GM23338 (cell line): ENCODE results near the gene ACTR2. TPM values are rescaled to one million over a fixed set of nuclear protein-coding genes. Genes with fewer than 3 reads are reported as not detected.

Experiments
- ATAC-seq: fragments of 200-7000 bp; cut with Tn5 transposase; 3 replicates; pipeline ENCODE4 v1.9.1; 2020
- DNase-seq: peaks from one replicate; pipeline ENCODE4 v3.0.0-alpha.2; 2015; ENCODE audit warnings: low spot score
- H2AFZ ChIP-seq: fragments of 200-600 bp; sonication (generic); 2 replicates; pipeline ENCODE4 v1.8.0; 2016; ENCODE audit warnings: antibody characterized with exemption, mild to moderate bottlenecking, moderate library complexity
- H3F3A ChIP-seq: fragments of 200-600 bp; sonication (generic); replicated peaks from 2 replicates; pipeline ENCODE4 v1.8.0; 2017; ENCODE audit warnings: antibody characterized with exemption, mixed run types, low read depth
- H3K27ac ChIP-seq: fragments of 200-600 bp; sonication (generic); 2 replicates; pipeline ENCODE4 v1.6.1; 2016; ENCODE audit warnings: low read depth
- H3K27me3 ChIP-seq: fragments of 200-600 bp; sonication (generic); 2 replicates; pipeline ENCODE4 v1.8.0; 2016; ENCODE audit warnings: mild to moderate bottlenecking, mixed run types, moderate library complexity; ENCODE audit not compliant: insufficient read depth
- H3K36me3 ChIP-seq: fragments of 200-600 bp; sonication (generic); 2 replicates; pipeline ENCODE4 v1.8.0; 2016; ENCODE audit warnings: mild to moderate bottlenecking; ENCODE audit not compliant: insufficient read depth
- H3K4me1 ChIP-seq: fragments of 200-600 bp; sonication (generic); 2 replicates; pipeline ENCODE4 v1.8.0; 2016; ENCODE audit warnings: mild to moderate bottlenecking, moderate library complexity; ENCODE audit not compliant: insufficient read depth
- H3K4me2 ChIP-seq: fragments of 200-600 bp; sonication (generic); 2 replicates; pipeline ENCODE4 v1.7.1; 2017; ENCODE audit warnings: mixed run types
- H3K4me3 ChIP-seq: fragments of 200-600 bp; sonication (generic); 2 replicates; pipeline ENCODE4 v1.6.1; 2016; ENCODE audit warnings: mixed run types
- H3K79me2 ChIP-seq: fragments of 200-600 bp; sonication (generic); replicated peaks from 2 replicates; pipeline ENCODE4 v1.8.0; 2017; ENCODE audit warnings: mild to moderate bottlenecking; ENCODE audit not compliant: insufficient read depth
- H3K9me2 ChIP-seq: fragments of 200-600 bp; sonication (generic); 2 replicates; pipeline ENCODE4 v1.8.0; 2017; ENCODE audit not compliant: insufficient read depth
- H4K20me1 ChIP-seq: fragments of 200-600 bp; sonication (generic); replicated peaks from 2 replicates; pipeline ENCODE4 v1.8.0; 2017; ENCODE audit warnings: mild to moderate bottlenecking; ENCODE audit not compliant: insufficient read depth
- H3K27ac Mint-ChIP-seq: 2 replicates; pipeline ENCODE4 v1.8.0; 2020; ENCODE audit warnings: inconsistent platforms, mild to moderate bottlenecking, moderate library complexity, mixed read lengths
- H3K27me3 Mint-ChIP-seq: 3 replicates; pipeline ENCODE4 v1.8.0; 2022; ENCODE audit warnings: low read depth, mild to moderate bottlenecking, moderate library complexity, mixed read lengths, inconsistent platforms; ENCODE audit not compliant: insufficient read depth, poor library complexity
- H3K36me3 Mint-ChIP-seq: 3 replicates; pipeline ENCODE4 v1.8.0; 2021; ENCODE audit warnings: low read depth, mild to moderate bottlenecking, inconsistent platforms, moderate library complexity, mixed read lengths
- H3K4me1 Mint-ChIP-seq: 3 replicates; pipeline ENCODE4 v1.8.0; 2020; ENCODE audit warnings: mild to moderate bottlenecking, inconsistent platforms, mixed read lengths
- H3K4me3 Mint-ChIP-seq: 3 replicates; pipeline ENCODE4 v1.8.0; 2021; ENCODE audit warnings: moderate library complexity, mild to moderate bottlenecking, inconsistent platforms, mixed read lengths
- H3K9me3 Mint-ChIP-seq: 3 replicates; pipeline ENCODE4 v1.8.0; 2020; ENCODE audit warnings: moderate library complexity, mild to moderate bottlenecking, inconsistent platforms, mixed read lengths
- CREB1 ChIP-seq: fragments of 250-450 bp; sonication (Bioruptor Pico); IDR thresholded peaks from 2 replicates; pipeline ENCODE4 v1.5.0; 2020; ENCODE audit warnings: low read depth, mild to moderate bottlenecking, moderate library complexity
- EZH2 ChIP-seq: fragments of 200-600 bp; sonication (generic); IDR thresholded peaks from one replicate; pipeline ENCODE4 v1.8.0; 2017; ENCODE audit warnings: antibody characterized with exemption, mild to moderate bottlenecking, low read depth; ENCODE audit not compliant: unreplicated experiment
- JUNB ChIP-seq: IDR thresholded peaks from one replicate; pipeline ENCODE4 v1.6.1; 2016; ENCODE audit warnings: antibody characterized with exemption; ENCODE audit not compliant: unreplicated experiment
- NANOG ChIP-seq: IDR thresholded peaks from 2 replicates; pipeline ENCODE4 v1.6.1; 2016; ENCODE audit warnings: antibody characterized with exemption, borderline replicate concordance
- POLR2AphosphoS5 ChIP-seq: IDR thresholded peaks from 2 replicates; pipeline ENCODE4 v1.6.1; 2016; ENCODE audit warnings: antibody characterized with exemption, low read depth
- STAT1 ChIP-seq: IDR thresholded peaks from one replicate; pipeline ENCODE4 v1.6.1; 2016; ENCODE audit warnings: antibody characterized with exemption; ENCODE audit not compliant: unreplicated experiment
- ZNF331 ChIP-seq: fragments of 250-450 bp; sonication (Bioruptor Pico); IDR thresholded peaks from 2 replicates; pipeline ENCODE4 v1.5.0; 2020; ENCODE audit warnings: low read depth, mild to moderate bottlenecking, moderate library complexity
- ZNF462 ChIP-seq: fragments of 250-450 bp; sonication (Bioruptor Pico); IDR thresholded peaks from 2 replicates; pipeline ENCODE4 v1.5.0; 2020; ENCODE audit warnings: mild to moderate bottlenecking, moderate library complexity
- polyA plus RNA-seq: library from polyadenylated mRNA; unstranded; fragments of >200 nt; fragmentation: Nextera tagmentation; extraction: Ambion mirVana; gene quantifications from 2 replicates; pipeline ENCODE4 v1.2.1, GENCODE V29; 2016
- total RNA-seq: library from RNA; depleted of rRNA; stranded (reverse); fragments of >200 nt; shearing (Covaris generic); gene quantifications from 2 replicates; pipeline ENCODE4 v1.2.3, GENCODE V29; 2014
- TF ChIP-seq, protein P1 (sequence below): IDR thresholded peaks from 2 replicates; pipeline ENCODE4 v1.6.1; 2016; ENCODE audit warnings: antibody characterized with exemption
- TF ChIP-seq, protein P2 (sequence below): IDR thresholded peaks from one replicate; pipeline ENCODE4 v1.6.1; 2018; ENCODE audit warnings: antibody characterized with exemption; ENCODE audit not compliant: unreplicated experiment
- TF ChIP-seq, protein P3 (sequence below), 2 experiments: fragments of 200-600 bp in 1 of 2; sonication (generic) in 1 of 2; conservative IDR thresholded peaks; 2 replicates each; pipeline versions ENCODE4 v1.5.1 to v1.6.1; 2016 to 2017; ENCODE audit warnings: antibody characterized with exemption in 2 of 2, low read depth in 2 of 2, mild to moderate bottlenecking in 2 of 2, moderate library complexity in 1 of 2

The ACTR2 gene
- total and polyA plus RNA-seq, 2 experiments from 2014 or later = 73.6 to 87.6 TPM

DNA sequence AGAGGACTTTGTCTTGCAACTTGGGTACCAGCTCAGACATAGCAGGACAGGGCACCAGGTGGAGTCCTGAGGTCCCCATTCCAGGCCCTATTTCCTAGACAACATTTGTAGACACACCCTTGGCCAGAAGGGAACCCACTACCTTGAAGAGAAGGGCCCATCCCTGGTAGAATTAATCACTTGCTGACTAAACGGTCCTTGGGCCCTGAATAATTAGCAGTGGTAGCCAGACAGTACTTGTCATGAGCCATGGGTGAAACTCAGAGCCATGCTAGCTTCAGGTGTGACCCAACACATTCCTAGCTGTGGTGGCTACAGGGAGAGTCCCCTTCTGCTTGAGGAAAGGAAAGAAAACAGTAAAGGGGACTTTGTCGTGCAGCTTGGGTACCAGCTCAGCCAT lies 28.5 kb upstream of the ACTR2 start:
- H3K4me3 ChIP-seq = no peak overlapping the region
- peaks cover 1% of the 10 kb centered on the region for H3K27me3 Mint-ChIP-seq
- no peak overlapping the region for H3K4me3 Mint-ChIP-seq
- no peak overlapping the region for H3K27ac Mint-ChIP-seq
- H2AFZ ChIP-seq = no peak overlapping the region
- no peaks in the 10 kb centered on the region for H3K27me3 ChIP-seq
- H3K79me2 ChIP-seq = no peaks in the 10 kb centered on the region
- no peaks in the 10 kb centered on the region for H3F3A ChIP-seq
- no peak overlapping the region for H3K4me2 ChIP-seq
- no peaks in the 10 kb centered on the region for H3K36me3 ChIP-seq
- ATAC-seq (no peak), DNase-seq (no peak)
- no peaks in the 10 kb centered on the region for H3K36me3 Mint-ChIP-seq
- peaks cover 11% of the 10 kb centered on the region; the same call in 1 of the 2 replicates for H3K4me1 ChIP-seq
- H3K9me3 Mint-ChIP-seq = no peaks in the 10 kb centered on the region
- peaks cover 10% of the 10 kb centered on the region for H3K4me1 Mint-ChIP-seq
- TF ChIP-seq, protein P1, sequence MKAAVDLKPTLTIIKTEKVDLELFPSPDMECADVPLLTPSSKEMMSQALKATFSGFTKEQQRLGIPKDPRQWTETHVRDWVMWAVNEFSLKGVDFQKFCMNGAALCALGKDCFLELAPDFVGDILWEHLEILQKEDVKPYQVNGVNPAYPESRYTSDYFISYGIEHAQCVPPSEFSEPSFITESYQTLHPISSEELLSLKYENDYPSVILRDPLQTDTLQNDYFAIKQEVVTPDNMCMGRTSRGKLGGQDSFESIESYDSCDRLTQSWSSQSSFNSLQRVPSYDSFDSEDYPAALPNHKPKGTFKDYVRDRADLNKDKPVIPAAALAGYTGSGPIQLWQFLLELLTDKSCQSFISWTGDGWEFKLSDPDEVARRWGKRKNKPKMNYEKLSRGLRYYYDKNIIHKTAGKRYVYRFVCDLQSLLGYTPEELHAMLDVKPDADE = no peak
- TF ChIP-seq, protein P2, sequence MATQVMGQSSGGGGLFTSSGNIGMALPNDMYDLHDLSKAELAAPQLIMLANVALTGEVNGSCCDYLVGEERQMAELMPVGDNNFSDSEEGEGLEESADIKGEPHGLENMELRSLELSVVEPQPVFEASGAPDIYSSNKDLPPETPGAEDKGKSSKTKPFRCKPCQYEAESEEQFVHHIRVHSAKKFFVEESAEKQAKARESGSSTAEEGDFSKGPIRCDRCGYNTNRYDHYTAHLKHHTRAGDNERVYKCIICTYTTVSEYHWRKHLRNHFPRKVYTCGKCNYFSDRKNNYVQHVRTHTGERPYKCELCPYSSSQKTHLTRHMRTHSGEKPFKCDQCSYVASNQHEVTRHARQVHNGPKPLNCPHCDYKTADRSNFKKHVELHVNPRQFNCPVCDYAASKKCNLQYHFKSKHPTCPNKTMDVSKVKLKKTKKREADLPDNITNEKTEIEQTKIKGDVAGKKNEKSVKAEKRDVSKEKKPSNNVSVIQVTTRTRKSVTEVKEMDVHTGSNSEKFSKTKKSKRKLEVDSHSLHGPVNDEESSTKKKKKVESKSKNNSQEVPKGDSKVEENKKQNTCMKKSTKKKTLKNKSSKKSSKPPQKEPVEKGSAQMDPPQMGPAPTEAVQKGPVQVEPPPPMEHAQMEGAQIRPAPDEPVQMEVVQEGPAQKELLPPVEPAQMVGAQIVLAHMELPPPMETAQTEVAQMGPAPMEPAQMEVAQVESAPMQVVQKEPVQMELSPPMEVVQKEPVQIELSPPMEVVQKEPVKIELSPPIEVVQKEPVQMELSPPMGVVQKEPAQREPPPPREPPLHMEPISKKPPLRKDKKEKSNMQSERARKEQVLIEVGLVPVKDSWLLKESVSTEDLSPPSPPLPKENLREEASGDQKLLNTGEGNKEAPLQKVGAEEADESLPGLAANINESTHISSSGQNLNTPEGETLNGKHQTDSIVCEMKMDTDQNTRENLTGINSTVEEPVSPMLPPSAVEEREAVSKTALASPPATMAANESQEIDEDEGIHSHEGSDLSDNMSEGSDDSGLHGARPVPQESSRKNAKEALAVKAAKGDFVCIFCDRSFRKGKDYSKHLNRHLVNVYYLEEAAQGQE = no peak
- TF ChIP-seq POLR2AphosphoS5 (no peak), ZNF331 (CRISPR knock-in tag) (no peak), ZNF462 (no peak), STAT1 (no peak), JUNB (no peak), EZH2 (no peak), CREB1 (no peak), NANOG (no peak)
- TF ChIP-seq, protein P3, sequence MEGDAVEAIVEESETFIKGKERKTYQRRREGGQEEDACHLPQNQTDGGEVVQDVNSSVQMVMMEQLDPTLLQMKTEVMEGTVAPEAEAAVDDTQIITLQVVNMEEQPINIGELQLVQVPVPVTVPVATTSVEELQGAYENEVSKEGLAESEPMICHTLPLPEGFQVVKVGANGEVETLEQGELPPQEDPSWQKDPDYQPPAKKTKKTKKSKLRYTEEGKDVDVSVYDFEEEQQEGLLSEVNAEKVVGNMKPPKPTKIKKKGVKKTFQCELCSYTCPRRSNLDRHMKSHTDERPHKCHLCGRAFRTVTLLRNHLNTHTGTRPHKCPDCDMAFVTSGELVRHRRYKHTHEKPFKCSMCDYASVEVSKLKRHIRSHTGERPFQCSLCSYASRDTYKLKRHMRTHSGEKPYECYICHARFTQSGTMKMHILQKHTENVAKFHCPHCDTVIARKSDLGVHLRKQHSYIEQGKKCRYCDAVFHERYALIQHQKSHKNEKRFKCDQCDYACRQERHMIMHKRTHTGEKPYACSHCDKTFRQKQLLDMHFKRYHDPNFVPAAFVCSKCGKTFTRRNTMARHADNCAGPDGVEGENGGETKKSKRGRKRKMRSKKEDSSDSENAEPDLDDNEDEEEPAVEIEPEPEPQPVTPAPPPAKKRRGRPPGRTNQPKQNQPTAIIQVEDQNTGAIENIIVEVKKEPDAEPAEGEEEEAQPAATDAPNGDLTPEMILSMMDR (conservative IDR thresholded peaks at IDR 0.05; ENCODE audit: low read depth in 2 of 2) = no peak
- H3K27ac ChIP-seq = no peak overlapping the region
- H3K9me2 ChIP-seq = no peaks in the 10 kb centered on the region
- H4K20me1 ChIP-seq = no peaks in the 10 kb centered on the region
